Middle frontal gyrus (tissue), 1 donor: ENCODE measurements around the gene SLC2A8.

Experiments used
- DNase-seq: peaks from one replicate; pipeline ENCODE4 v3.0.0-alpha.2; 2015; ENCODE audit warnings: low spot score; ENCODE audit errors: extremely low spot score

Gene SLC2A8, protein sequence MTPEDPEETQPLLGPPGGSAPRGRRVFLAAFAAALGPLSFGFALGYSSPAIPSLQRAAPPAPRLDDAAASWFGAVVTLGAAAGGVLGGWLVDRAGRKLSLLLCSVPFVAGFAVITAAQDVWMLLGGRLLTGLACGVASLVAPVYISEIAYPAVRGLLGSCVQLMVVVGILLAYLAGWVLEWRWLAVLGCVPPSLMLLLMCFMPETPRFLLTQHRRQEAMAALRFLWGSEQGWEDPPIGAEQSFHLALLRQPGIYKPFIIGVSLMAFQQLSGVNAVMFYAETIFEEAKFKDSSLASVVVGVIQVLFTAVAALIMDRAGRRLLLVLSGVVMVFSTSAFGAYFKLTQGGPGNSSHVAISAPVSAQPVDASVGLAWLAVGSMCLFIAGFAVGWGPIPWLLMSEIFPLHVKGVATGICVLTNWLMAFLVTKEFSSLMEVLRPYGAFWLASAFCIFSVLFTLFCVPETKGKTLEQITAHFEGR

DNA sequence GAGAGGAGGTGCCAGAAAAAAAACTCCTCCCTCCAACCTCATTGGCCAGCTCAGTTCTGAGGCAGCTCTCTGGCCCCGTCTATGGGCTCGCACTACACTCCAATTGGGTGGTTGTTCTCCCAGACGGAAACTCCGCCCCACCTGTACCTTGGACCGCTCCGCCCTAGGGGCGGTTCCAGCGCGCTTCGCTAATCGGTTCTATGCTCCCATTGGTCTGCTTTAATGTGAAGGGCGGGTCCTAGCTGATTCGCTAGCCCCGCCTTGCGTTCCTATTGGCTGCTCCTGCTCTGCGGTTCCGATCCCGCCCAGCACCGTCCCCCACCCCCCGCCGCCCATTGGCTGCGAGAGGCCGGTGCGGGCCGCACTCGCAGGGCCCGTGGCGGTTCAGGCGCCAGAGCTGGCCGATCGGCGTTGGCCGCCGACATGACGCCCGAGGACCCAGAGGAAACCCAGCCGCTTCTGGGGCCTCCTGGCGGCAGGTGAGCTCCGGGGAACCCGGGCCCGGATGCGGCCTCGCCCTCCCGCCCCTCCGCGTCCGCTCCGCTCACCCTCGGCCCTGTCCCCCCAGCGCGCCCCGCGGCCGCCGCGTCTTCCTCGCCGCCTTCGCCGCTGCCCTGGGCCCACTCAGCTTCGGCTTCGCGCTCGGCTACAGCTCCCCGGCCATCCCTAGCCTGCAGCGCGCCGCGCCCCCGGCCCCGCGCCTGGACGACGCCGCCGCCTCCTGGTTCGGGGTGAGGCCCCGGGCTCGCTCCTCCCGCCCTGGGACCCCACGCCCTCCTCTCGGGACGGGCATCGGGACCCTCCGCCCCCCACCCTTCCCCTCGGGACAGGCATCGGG lies at the start of gene SLC2A8:
SLC2A8 (plus strand) TSS at position 362 of the 838 bp plus-strand sequence; CDS start at position 424, 62 bp downstream.
- peak; percentile 99 for DNase-seq

DNA sequence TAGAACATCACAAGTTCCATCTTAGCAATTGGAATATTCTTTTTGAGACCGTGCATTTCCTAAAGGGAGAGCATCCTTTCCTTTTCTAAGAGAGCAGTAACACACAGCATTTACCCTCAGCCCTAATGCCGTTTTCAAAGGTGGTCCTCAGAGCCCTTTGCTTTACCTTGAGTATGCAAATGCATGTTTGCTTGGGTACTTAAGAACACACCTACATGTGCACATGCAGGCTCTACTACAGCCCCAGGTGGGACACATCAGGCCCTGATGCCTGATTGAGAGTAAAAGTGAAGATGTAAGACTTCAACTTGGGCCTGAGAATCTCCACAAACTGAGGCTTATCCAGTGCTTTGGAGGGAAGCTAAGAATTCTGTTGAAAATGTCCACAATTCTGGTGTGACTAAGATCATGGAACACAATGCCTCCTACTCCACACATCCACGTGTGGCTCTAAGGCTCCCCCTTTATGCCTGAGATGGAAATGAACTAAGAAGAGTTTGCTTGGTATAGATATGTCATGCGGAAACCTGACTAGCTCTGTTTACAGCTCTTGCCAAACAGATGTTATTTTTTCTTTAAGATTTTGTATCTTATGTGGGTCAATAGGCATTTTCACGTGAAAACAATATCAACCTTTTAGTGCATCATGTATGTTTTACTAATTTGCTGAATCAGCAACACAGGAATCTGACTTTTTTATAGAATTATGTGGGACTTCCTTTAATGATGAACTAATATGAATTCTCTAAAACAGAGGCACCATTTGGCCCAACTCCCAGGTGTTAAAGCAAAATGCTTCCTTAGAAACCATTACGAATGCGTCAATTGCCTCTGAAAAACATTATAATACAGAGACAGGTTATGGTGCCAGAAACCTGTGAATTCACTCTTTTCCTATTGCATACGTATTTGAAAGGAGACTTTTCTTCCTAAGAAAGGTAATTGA lies 48.9 kb upstream of the SLC2A8 start:
- no peak for DNase-seq

DNA sequence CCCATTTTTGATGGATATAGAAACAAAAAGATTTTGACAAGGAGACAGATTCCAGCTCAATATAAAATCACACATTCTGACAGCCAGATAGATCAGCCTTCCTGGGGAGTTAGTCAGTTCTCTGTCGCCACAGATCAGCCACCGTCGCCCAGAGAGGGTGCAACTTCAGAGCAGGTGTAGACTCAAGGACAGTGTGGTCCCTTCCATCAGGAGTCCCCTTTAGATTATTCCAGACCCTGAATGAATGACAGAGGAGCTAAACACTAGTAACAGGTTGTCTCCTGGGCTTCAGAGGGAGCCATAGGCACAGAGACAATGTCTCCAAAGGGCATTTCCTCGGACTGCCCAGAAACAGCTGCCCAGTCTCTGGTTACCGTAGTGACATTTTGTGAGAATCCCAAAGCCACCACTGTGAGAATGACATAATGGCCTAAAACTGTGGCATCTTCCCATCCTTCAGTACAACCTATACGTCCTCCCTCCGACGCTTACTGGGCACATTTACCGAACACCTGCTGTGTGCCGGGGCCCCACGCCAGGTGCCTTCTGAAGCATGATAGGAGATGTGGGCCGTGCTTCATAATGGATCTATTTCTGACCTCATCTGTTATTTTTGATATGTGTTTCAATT lies 47.4 kb upstream of the SLC2A8 start:
- no peak for DNase-seq

DNA sequence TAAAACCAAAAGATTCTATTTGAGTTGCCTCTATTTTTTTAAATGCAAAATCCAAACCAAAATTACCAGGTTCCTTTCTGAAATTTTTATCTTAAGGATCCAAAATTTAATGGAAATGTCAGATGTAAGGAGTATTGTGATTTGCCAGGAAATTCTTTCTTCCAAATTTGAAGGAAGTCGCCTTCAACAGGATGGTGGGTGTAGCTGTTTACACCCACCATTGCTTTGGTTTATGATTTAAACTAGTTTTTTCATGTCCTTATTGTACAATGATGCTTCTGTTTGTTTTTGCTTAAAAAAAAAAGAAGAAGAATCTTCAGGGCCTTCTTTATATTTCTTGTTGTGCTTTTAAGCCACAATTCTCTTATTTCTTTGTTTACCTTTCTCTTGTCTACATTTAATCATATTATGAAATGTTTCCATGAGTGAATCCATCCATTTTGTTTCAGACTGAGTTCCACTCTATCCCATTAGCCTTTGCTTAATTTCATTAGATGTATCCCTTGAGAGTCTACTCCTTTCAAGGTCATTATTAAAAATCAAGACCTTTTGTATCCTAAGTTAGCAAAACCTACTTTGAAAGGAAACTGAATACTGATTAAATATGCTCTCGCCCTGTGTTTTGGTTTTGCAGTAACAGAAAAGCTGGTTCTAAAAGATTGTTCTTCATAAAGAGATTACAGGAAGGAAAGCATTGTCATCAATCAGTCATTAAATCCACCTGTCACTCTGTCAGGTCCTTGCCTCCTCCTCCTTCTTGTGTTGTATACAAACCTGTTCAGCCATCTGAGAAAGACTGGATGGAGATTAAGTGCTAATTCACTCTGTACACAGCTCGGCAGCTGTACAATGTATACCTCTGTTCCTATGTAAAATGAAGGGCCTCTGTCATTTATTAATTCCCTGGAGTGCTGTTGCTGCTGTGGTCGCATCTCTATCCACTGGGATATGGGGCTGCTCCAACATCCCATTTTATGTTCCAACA lies 45.5 kb upstream of the SLC2A8 start:
- DNase-seq, result no peak

DNA sequence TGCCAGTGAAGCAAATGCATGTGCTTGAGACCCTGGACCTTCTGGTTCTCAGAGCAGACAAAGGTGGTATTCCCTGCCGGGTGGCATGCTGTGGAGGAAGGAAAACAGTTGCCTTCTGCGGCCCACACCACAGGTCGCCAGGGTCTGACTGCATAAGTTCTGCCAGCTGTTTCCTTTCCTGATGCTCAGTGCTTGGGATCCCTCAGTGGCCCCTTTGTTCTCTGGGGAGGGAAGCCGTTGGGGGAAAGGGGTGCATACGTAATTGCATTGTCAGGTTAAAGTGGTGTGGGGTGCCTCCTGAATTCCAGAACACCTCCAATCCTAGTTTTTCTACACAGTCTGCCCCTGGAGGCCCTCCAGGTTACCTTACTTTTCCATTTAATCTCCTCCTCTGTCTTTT lies 43.1 kb upstream of the SLC2A8 start:
- DNase-seq, result no peak

DNA sequence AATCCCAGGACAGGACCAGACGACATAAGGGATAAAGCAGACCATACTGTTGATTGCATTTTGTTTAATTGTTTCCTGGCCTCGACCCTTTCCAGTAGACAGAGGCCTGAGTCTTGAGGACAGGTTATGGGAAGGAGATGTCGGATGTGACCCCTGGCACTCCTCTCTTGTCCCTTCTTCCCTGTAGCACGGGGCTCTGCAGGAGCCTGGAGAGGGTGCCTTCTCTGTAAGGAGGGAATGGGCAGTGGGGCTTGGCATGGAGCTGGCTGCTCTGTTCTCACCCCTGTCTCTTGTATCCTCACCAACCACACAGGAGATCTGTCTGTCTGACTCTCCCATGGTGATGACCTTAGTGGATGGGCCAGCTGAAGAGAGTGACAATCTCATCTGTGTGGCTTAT lies 40.1 kb upstream of the SLC2A8 start:
- no peak for DNase-seq

DNA sequence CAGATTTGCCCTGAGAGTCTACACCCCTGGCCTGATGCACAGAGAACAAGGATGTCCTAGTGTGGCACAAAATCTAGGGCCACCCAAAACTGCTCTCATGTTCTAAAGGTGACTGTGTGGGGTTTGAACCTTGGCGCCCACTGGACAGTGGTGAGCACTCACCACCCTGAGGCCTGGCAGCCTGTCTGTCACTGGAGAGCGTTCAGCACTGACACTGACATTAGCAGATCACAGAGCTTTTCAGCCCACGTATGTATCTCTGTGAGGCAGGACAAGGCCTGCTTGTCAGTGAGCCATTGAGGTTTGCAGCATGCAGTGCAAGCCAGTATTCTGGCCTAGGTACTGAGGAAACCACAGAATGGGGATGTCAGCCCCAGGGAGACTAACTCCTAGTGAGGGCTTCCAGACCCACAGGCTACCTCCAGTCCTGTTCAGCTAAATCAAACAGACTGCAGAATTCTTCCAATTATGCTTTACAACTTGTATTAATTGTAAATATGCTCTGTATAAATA lies 38.9 kb upstream of the SLC2A8 start:
- DNase-seq, result no peak

DNA sequence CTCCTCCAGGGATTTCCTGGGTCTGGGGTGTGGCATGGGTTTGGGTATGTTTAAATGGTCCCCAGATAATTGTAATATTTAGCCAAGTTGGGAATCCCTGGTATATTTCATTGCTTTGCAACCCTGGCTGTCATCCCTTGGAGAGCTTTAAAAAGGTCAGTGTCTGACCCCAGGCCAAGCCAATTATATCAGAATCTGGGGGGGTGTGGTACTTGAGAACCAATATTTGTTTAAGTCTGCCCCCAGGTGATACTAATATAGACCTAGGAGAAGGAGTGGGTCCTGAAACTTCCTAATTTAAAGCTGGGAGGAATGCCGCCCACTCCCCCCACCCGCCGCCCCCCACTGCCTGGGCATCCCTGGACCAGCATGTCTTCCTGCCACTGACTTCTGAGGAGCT lies 38.2 kb upstream of the SLC2A8 start:
- DNase-seq, result no peak

DNA sequence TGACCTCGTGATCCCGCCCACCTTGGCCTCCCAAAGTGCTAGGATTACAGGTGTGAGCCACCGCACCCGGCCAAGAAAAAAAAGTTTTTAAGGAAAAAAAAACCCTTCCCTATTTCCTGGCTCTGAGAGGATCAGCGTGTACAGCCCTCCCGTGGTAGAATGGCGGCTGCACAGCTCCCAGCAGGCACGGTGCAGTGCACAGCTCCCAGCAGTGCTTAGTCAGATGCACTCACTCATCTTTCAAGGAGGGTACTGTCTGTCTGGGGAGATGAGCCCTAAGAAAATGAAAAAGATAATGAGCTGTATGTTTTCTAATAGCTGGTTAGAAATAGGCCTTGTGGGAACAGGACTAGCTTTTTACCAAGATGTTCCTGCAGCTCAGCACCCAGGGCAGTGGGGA lies 36.7 kb upstream of the SLC2A8 start:
- DNase-seq, result no peak

DNA sequence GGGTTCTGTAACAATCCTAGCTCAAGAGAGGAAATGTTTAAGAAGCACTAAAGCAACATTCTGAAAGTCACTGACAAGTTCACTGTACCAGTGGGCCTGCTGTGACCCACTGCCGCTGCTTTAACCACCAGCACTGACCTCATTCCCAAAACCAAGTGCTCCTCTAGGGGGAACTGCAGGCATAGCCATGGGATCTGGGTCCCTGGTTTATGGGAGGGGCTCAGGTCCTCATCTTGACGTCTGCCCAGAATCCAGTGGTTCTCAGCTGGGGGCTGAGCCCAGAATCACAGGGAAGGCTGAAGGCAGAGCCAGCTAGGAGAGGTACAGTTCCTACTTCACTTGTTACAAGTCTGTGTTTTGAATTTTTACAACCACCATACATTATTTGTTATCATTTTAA lies 36.1 kb upstream of the SLC2A8 start:
- DNase-seq, result no peak

DNA sequence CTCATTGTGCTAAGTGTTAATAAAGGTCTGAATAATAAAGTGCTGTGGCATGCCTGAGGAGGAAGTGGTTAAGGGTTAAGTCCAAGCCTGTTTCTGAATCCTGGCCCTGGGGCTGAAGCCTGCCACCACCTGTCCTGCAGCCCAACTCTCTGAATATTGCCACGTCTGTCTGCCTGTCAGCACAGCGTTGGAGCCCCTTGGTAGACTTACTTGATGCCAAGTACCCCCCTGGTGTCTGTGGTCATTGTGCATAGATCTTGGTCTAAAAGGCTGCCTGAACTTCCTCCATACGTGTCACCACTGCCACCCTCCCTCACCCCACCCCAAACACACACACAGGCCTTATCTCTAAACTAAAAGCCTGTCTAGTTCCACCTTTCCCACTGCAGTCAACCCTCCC lies 35.4 kb upstream of the SLC2A8 start:
- DNase-seq, result no peak

DNA sequence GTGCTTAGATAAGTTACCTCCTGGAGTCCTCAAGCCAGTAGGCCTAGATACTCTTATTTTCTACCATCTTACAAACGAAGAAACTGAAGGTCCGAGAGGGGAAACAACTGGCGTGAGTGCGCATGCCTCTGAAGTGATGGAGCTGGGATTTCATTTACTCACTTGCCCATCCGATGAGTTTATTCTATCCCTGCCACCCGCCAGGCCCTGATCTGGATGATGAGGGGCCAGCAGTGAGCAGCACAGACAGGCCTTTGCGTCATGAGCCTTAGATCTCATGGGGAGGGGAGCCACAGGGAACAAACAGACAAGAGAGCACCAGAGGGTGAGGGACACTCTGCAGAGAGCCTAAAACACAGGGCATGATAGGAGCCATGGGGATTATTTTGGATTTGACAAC lies 34.1 kb upstream of the SLC2A8 start:
- no peak for DNase-seq

DNA sequence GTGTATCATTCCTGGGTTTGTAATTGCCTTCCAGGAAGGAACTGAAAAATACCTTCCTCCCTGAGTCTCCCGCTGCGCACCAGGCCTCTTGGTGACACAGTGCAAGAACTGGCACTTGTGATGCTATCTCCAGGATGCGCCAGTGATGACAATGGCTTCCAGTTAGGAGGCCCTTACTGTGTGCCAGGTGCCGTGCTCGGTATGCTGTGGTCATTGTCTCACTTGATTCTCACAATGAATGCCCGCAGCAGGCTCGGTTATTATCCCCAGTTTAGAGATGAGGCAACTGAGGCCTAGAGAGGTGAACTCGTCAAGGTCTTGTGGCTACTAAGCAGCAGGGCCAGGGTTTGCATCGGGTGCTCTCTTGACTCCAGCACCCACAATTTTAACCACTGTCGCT lies 31.5 kb upstream of the SLC2A8 start:
- DNase-seq, result no peak

DNA sequence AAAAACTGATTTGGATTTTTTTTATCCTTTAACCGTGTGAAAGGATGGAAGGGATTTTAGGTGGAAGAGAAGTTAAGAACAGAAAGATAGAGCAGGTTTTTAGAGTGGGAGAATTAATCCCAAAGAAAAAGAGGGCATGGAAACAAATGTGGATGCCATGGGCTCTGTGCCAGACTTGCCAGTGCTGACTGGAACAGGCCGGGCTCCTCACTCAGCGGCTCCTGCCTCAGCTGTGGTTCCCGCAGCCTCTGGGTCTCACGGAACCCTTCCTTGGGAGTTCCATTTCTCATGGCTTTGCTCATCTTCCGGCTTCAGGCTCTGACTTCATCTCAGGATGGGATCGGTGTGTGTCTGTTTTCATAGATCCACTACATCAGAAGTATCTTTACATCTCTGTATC lies 30.4 kb upstream of the SLC2A8 start:
- DNase-seq, result no peak

DNA sequence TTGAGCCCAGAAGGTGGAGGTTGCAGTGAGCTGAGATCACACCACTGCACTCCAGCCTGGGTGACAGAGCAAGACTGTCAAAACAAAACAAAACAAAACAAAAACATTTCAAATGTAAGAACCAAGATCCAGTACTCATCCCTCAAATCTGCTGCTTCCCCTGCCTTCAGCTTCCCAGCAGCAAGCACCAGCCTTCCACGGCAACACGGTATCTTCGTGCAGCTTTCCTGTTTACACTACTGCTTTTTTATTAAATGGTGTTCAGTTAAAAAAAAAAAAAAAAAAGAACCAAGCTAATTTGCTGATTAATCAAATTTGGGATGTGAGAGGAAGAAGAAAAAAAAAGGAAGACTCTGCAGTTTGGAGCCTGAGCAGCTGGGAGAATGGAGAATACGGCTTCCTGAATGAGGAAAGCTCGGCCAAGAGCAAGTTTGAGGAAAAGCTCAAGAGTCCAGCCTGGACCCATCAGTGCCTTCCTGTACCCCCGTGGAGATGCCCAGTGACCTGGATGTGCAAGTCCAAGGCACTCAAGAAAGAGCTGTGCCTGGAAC lies 28.0 kb upstream of the SLC2A8 start:
- DNase-seq, result no peak

DNA sequence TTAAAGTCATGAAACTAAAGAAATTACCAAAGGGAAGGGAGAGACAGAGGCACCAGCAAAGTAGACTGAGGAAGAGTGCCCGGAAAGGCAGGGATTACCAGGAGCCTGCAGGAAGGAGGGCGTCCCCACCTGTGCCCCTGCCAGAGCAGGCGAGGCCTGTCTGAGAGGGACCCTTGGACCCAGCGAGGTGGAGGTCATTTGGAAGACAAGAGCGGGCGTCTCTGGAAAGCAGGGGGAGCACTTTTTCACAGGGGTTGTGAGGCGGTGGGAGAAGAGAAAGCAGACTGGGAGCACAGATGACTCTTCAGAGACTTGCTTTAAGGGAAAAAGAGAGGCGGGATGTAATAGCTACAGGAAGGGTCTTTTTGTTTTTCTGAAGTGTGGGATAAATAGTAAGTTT lies 27.5 kb upstream of the SLC2A8 start:
- no peak for DNase-seq

DNA sequence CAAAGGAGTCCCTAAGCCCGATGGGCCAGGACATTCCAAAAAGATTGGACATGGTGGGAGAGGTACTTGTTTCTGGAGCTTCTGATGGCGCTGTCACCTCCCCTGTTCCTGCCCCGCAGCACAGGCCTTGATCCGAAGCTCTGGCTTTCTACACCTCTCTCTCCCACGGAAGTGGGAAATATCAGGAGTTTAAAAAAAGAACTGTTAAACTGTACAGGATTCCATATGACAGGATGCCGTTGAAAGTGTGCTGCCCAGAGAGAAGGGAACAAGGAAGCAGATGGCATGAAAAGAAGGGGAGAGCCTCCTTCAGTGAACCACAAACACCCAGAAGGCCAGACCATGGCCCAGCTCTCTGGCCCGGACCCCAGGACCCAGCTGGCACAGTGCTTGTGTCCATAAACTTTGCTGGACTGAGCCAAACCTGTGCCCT lies 26.8 kb upstream of the SLC2A8 start:
- DNase-seq, result no peak

DNA sequence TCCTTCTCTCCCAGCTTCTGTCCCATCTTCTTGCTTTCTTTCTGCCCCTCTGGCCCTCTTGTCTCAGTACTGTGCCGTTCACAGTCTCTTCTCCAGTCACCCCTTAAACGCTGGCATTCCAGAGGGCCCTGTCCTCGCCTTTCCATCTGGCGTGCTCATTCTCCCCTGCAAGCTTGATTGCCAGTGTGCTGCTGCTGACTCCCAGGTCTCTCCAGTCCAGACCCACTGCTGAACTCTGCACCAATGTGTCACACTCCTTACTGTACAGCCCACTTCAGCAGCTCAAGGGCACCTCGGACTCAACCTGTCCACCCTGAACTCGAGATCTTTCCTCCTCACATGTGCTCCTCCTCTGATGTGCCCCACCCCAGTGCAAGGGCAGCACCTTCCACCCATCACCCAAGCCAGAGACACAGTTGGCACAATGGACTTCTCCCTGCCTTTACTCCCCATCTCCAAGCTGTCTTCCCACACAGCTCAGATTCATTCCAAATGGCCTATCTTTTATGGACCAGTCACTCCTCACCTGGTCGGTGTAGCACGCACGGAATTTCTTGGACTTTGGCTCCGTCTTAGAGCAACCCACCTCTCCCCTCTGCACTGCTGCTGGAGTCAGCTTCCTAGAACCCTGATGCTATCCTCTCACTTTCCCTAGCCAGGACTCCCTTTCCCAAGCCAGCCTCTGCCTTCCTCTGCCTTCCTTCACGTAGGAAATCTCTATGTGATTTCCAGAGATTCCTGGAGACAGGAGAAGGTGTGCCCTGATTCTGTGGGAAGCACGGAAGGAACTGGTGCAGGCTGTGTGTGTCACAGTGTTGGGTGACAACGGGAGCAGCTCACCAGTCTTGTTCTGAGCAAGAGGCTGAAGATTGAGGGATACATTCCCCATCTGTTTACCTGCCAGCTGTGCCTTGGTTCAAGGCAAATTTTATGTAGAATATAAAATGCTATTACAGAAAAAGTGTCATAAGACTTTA lies 26.0 kb upstream of the SLC2A8 start:
- DNase-seq, result no peak
